Gastroesophageal sphincter (tissue), 3 donors: Measurements from ENCODE around the gene TMA7.

Source experiments
- POLR2A ChIP-seq, 2 donors: fragments of 450-650 bp; IDR thresholded peaks; one replicate each; pipeline ENCODE4 v1.6.1; 2017; ENCODE audit warnings: antibody characterized with exemption in 2 of 2, mild to moderate bottlenecking in 2 of 2, moderate library complexity in 1 of 2
- POLR2AphosphoS5 ChIP-seq: sonication (generic); formaldehyde crosslinking; IDR thresholded peaks from one replicate; pipeline ENCODE4 v1.6.1; 2017; ENCODE audit warnings: antibody characterized with exemption
- TF ChIP-seq, protein P1 (sequence below), 4 experiments: fragments of 200-600 bp in 2 of 4; fragments of 450-650 bp in 2 of 4; sonication (generic) in 1 of 4; IDR thresholded peaks; one replicate each; pipeline ENCODE4 v1.5.1; 2017 to 2019; ENCODE audit warnings: antibody characterized with exemption in 4 of 4, mild to moderate bottlenecking in 2 of 4, moderate library complexity in 2 of 4

- TF ChIP-seq, protein P1, sequence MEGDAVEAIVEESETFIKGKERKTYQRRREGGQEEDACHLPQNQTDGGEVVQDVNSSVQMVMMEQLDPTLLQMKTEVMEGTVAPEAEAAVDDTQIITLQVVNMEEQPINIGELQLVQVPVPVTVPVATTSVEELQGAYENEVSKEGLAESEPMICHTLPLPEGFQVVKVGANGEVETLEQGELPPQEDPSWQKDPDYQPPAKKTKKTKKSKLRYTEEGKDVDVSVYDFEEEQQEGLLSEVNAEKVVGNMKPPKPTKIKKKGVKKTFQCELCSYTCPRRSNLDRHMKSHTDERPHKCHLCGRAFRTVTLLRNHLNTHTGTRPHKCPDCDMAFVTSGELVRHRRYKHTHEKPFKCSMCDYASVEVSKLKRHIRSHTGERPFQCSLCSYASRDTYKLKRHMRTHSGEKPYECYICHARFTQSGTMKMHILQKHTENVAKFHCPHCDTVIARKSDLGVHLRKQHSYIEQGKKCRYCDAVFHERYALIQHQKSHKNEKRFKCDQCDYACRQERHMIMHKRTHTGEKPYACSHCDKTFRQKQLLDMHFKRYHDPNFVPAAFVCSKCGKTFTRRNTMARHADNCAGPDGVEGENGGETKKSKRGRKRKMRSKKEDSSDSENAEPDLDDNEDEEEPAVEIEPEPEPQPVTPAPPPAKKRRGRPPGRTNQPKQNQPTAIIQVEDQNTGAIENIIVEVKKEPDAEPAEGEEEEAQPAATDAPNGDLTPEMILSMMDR (IDR thresholded peaks at IDR 0.05): no peak
- TF ChIP-seq POLR2A (IDR thresholded peaks at IDR 0.05) (no peak), POLR2AphosphoS5 (no peak)
Observed at GRCh38 chr3:48406443-48407431, 33.3 kb upstream of the TMA7 start.
